GM20000 (cell line): Measurements from ENCODE around the gene UBE2L5.
"Not testable (repeated sequence)": the region's sequence is repeated elsewhere in the genome, so short reads cannot be mapped to it uniquely, and the experiment has no call there.

Experiments
- DNase-seq: peaks from one replicate; pipeline ENCODE4 v3.0.0; 2012; ENCODE audit warnings: low spot score
- CTCF ChIP-seq: IDR thresholded peaks from 2 replicates; pipeline ENCODE4 v1.5.1; 2012; ENCODE audit warnings: mild to moderate bottlenecking, control low read depth; ENCODE audit errors: extremely low read depth, missing control alignments

UBE2L5 gene

GRCh38 chr13:30453727-30454126 lies 31.4 kb downstream of the UBE2L5 start:
- no peak for TF ChIP-seq CTCF
- no peak for DNase-seq

DNA sequence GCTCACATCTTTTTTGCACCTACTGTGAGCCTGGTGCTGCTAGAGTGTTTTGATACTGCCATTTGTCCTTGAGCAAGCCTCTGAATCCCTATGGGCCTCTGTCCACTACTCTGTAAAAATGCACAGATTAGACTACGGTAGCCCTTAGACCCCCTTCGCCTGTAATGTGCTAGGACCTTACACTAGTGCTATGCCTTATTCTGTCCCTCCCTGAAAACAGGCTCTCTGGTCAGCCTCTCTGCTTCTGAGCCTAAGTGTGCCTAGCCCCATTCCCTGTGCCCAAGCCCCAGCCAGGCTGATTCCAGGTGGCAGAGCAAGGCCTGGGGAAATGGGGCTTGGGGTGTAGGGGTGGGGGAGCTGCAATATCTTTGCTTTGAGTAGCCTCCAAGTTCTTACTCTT lies 32.7 kb downstream of the UBE2L5 start:
- no peak for DNase-seq
- no peak for TF ChIP-seq CTCF

- TF ChIP-seq CTCF = no peak
- no peak for DNase-seq
These were observed 34.0 kb downstream of the UBE2L5 start for GRCh38 chr13:30456290-30456689.

- TF ChIP-seq CTCF = no peak
- no peak for DNase-seq
These were observed 35.1 kb downstream of the UBE2L5 start for GRCh38 chr13:30457306-30457891.

GRCh38 chr13:30461279-30462066 lies 39.2 kb downstream of the UBE2L5 start:
- not testable (repeated sequence) for DNase-seq
- peak; percentile 4 for TF ChIP-seq CTCF

- TF ChIP-seq CTCF = no peak
- peak; percentile 66 for DNase-seq
These were observed 41.6 kb downstream of the UBE2L5 start for GRCh38 chr13:30463787-30464495.

- TF ChIP-seq CTCF = no peak
- DNase-seq = peak; percentile 84
These were observed 42.4 kb downstream of the UBE2L5 start for GRCh38 chr13:30464496-30465342.
